Measurements from ENCODE around the gene MALT1.
"Not testable (repeated sequence)": the region's sequence is repeated elsewhere in the genome, so short reads cannot be mapped to it uniquely, and the experiment has no call there.

The MALT1 gene

DNA sequence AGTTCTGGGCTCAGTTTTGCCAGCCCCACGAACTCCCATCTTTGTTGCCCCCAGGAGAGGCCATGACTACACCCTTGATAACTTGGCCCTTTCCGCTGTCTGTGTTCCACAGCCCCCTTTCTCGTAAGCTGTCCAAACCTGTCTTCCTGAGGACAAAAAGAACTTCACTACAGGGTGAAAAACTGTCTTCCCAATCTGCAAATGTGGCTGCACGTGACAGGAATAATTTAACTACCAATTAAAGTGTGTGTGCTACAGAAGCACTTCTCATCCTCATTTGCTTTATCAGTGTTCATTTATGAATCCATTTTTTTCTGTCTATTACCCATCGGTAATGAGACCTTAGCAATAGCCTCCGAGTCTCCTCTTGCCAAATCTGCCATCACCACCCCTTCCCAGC is 33.3 kb upstream of the MALT1 start:
- FAIRE-seq (no peak), DNase-seq (ENCODE audit: insufficient read length, low spot score) (no peak)
- no peak for TF ChIP-seq POLR2AphosphoS5 (IDR thresholded peaks at IDR 0.05; ENCODE audit: low read depth, low read length)
- no peak for TF ChIP-seq TAF1 (IDR thresholded peaks at IDR 0.05; ENCODE audit: low read depth, low read length)
- TF ChIP-seq POLR2A (IDR thresholded peaks at IDR 0.05; ENCODE audit: low read depth, low read length), result no peak
- TF ChIP-seq PAX5 (IDR thresholded peaks at IDR 0.05; ENCODE audit: insufficient read depth, low read length, severe bottlenecking), result no peak
- TF ChIP-seq POU2F2 (IDR thresholded peaks at IDR 0.05; ENCODE audit: low read depth, low read length), result no peak
- no peak for TF ChIP-seq SPI1 (IDR thresholded peaks at IDR 0.05; ENCODE audit: low read depth, low read length)

DNA sequence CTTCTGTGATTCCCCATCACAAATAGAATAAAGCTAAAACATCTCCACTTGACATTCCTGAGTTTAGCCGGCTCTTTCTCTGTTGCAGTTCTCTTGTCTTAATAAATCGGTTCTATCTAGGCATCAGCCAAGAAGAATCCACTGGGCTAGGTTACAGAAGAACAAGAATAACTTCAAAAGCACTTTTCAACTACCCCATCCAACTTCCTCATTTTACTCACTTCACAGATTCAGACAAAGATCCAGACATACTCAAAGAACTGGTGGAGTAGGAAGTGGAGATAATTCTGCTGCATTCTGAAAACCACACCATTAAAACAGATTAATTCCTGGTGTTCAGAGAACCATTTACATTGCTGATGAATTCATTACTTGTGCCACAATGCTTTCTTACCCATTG is 32.8 kb upstream of the MALT1 start:
- TF ChIP-seq TAF1 (IDR thresholded peaks at IDR 0.05; ENCODE audit: low read depth, low read length) (no peak), POU2F2 (IDR thresholded peaks at IDR 0.05; ENCODE audit: low read depth, low read length) (no peak), PAX5 (IDR thresholded peaks at IDR 0.05; ENCODE audit: insufficient read depth, low read length, severe bottlenecking) (no peak), POLR2A (IDR thresholded peaks at IDR 0.05; ENCODE audit: low read depth, low read length) (no peak), SPI1 (IDR thresholded peaks at IDR 0.05; ENCODE audit: low read depth, low read length) (peak; percentile 90), POLR2AphosphoS5 (IDR thresholded peaks at IDR 0.05; ENCODE audit: low read depth, low read length) (no peak)
- FAIRE-seq, result peak; percentile 89
- no peak for DNase-seq (ENCODE audit: insufficient read length, low spot score)

DNA sequence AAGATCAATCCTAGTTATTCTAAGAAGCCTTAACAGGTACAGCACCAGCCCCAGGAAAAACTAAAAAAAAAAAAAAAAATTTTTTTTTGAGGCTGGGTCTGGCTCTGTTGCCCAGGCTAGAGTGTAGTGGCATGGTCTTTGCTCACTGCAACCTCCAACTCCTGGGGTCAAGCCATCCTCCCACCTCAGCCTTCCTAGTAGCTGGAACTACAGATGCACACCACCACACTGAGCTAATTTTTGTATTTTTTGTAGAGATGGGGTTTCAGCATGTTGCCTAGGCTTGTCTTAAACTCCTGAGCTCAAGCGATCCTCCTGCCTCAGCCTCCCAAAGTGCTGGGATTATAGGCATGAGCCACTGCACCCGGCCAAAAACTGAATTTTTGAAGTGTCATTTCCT is 32.0 kb upstream of the MALT1 start:
- FAIRE-seq (peak; percentile 5), DNase-seq (ENCODE audit: insufficient read length, low spot score) (no peak)
- TF ChIP-seq PAX5 (IDR thresholded peaks at IDR 0.05; ENCODE audit: insufficient read depth, low read length, severe bottlenecking) (no peak), POLR2A (IDR thresholded peaks at IDR 0.05; ENCODE audit: low read depth, low read length) (no peak), POU2F2 (IDR thresholded peaks at IDR 0.05; ENCODE audit: low read depth, low read length) (no peak), POLR2AphosphoS5 (IDR thresholded peaks at IDR 0.05; ENCODE audit: low read depth, low read length) (no peak), TAF1 (IDR thresholded peaks at IDR 0.05; ENCODE audit: low read depth, low read length) (no peak)

DNA sequence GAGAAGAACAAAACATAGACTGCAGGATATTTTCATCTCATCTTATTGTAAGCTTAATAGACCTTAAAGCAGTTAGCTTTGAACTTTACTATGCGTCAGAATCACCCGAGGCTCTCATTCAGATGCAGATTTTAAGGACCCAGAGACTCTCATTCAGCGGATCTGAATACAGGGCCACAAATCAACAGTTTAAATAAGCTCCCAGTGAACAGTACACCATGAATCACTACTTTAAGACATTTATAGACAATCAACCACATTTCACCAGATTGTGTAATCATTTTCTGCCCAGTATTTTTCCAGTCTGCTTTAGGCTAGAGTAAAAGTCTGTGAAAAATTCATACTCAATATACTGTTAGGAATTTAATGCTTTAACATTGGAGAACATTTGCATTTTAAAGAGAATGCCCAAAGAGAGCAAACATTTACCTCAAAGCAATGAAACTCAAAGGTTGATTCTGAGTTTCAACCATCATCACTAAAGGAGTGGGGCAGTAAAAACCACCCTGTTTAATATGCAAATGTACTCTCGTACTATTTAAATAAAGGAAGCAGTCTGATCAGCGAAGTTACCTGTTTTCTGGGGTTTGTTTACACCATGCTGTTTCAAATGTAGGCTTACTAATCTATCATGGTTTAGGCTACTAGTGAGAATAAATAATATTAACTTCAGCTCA is 31.4 kb upstream of the MALT1 start:
- no peak for DNase-seq (ENCODE audit: insufficient read length, low spot score)
- peak; percentile 33 for FAIRE-seq
- TF ChIP-seq POU2F2 (IDR thresholded peaks at IDR 0.05; ENCODE audit: low read depth, low read length), result no peak
- no peak for TF ChIP-seq PAX5 (IDR thresholded peaks at IDR 0.05; ENCODE audit: insufficient read depth, low read length, severe bottlenecking)
- TF ChIP-seq POLR2A (IDR thresholded peaks at IDR 0.05; ENCODE audit: low read depth, low read length), result no peak
- no peak for TF ChIP-seq SPI1 (IDR thresholded peaks at IDR 0.05; ENCODE audit: low read depth, low read length)
- no peak for TF ChIP-seq POLR2AphosphoS5 (IDR thresholded peaks at IDR 0.05; ENCODE audit: low read depth, low read length)
- no peak for TF ChIP-seq TAF1 (IDR thresholded peaks at IDR 0.05; ENCODE audit: low read depth, low read length)

DNA sequence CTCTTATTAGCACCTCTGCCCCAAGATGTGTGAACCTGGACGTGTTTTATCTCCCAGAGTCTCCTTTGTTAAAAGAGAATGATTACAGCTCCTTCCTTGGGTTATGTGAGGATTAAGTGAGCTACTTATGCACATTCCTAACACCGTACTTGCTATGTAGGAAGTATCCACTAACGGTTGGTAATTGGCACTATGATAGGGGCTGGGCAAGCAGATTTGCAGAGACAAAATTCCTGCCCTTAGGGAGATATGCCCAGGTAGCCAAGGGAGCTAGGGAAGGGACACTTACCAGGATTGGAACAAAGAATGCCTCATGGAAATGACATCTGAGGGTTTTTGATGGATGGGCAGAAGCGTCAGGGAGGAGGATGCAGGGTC is 30.8 kb upstream of the MALT1 start:
- FAIRE-seq (no peak), DNase-seq (ENCODE audit: insufficient read length, low spot score) (no peak)
- no peak for TF ChIP-seq TAF1 (IDR thresholded peaks at IDR 0.05; ENCODE audit: low read depth, low read length)
- TF ChIP-seq POU2F2 (IDR thresholded peaks at IDR 0.05; ENCODE audit: low read depth, low read length), result no peak
- TF ChIP-seq PAX5 (IDR thresholded peaks at IDR 0.05; ENCODE audit: insufficient read depth, low read length, severe bottlenecking), result no peak
- no peak for TF ChIP-seq POLR2A (IDR thresholded peaks at IDR 0.05; ENCODE audit: low read depth, low read length)
- TF ChIP-seq POLR2AphosphoS5 (IDR thresholded peaks at IDR 0.05; ENCODE audit: low read depth, low read length), result no peak
- TF ChIP-seq SPI1 (IDR thresholded peaks at IDR 0.05; ENCODE audit: low read depth, low read length), result no peak

DNA sequence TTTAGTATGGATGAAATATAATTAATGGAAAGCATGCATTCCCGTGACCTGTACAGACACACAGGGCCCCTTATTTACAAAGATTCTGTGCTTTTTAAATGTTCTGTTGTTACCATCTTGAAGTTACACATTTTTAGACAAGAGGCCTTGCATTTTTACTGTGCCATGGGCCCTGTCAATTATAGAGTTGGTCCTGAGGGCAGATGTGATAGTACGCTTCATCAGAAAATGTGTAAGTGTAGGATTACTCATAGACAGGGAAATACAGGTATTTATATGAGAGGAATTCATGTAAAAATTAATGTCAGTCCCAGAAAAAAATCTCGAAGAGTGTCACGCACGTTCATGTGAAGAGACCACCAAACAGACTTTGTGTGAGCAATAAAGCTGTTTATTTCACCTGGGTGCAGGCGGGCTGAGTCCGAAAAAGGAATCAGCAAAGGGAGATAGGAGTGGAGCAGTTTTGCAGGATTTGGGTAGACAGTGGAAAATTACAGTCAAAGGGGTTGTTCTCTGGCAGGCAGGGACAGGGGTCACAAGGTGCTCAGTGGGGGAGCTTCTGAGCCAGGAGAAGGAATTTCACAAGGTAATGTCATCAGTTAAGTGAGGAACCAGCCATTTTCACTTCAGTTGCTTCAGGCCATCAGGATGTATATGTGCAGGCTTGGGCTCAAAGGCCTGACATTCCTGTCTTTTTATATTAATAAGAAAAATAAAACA is 30.2 kb upstream of the MALT1 start:
- no peak for TF ChIP-seq POLR2A (IDR thresholded peaks at IDR 0.05; ENCODE audit: low read depth, low read length)
- no peak for TF ChIP-seq TAF1 (IDR thresholded peaks at IDR 0.05; ENCODE audit: low read depth, low read length)
- TF ChIP-seq POU2F2 (IDR thresholded peaks at IDR 0.05; ENCODE audit: low read depth, low read length), result no peak
- no peak for TF ChIP-seq POLR2AphosphoS5 (IDR thresholded peaks at IDR 0.05; ENCODE audit: low read depth, low read length)
- no peak for TF ChIP-seq PAX5 (IDR thresholded peaks at IDR 0.05; ENCODE audit: insufficient read depth, low read length, severe bottlenecking)
- no peak for TF ChIP-seq SPI1 (IDR thresholded peaks at IDR 0.05; ENCODE audit: low read depth, low read length)
- FAIRE-seq (no peak), DNase-seq (ENCODE audit: insufficient read length, low spot score) (no peak)

DNA sequence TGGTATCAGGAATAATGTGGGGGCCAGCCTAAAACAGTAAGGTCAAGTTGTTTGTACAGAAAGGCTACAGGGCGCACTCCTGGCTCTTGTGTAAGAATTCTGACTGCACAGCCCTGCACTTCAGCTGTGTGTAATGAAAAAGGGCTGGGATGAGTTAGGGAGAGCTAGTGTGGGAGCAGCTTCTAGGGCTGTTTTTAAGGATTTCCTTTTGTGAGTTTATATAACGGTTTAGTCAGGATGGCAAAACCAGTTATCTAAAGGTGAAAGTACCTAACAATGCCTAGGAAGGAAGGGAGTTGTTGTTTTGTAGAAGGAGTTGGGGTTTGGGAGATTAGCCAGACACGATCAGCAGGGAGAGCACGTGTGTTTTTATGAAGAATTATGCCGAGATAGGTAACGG is 27.7 kb upstream of the MALT1 start:
- not testable (repeated sequence) for DNase-seq (ENCODE audit: insufficient read length, low spot score); FAIRE-seq

DNA sequence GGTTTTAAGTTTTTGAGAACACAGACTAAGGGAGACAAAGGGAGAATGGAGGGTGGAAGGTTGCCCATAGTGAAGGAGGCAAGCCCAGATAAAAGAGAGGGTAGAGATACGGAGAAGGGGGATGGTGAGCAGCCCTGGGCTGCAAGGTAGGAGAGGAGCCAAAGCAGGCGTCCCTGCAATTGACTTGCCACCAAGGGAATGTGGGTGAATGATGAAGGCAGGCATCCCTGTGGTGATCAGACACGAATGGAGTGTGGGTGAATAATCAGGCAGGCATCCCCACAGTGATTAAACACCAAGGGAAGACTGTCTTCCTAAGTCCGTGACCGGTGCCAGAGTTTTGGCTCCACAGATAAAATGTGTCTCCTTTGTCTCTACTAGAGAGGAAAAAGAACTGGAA is 25.9 kb upstream of the MALT1 start:
- FAIRE-seq (no peak), DNase-seq (ENCODE audit: insufficient read length, low spot score) (no peak)
- TF ChIP-seq POU2F2 (IDR thresholded peaks at IDR 0.05; ENCODE audit: low read depth, low read length) (no peak), TAF1 (IDR thresholded peaks at IDR 0.05; ENCODE audit: low read depth, low read length) (no peak), PAX5 (IDR thresholded peaks at IDR 0.05; ENCODE audit: insufficient read depth, low read length, severe bottlenecking) (no peak), POLR2AphosphoS5 (IDR thresholded peaks at IDR 0.05; ENCODE audit: low read depth, low read length) (no peak), POLR2A (IDR thresholded peaks at IDR 0.05; ENCODE audit: low read depth, low read length) (no peak), SPI1 (IDR thresholded peaks at IDR 0.05; ENCODE audit: low read depth, low read length) (no peak)

DNA sequence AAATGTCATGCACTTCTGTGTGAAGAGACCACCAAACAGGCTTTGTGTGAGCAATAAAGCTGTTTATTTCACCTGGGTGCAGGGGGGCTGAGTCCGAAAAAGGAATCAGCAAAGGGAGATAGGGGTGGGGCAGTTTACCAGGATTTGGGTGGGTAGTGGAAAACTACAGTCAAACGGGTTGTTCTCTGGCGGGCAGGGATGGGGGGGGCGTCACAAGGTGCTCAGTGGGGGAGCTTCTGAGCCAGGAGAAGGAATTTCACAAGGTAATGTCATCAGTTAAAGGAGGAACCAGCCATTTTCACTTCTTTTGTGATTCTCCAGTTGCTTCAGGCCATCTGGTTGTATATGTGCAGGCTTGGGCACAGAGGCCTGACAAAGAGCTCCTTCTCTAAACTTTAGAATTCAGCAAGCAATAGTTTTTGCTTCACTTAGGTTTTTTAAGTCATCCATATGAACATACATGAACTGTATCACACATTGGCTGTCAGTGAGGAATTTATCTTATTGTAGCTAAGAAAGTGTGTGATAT is 24.9 kb upstream of the MALT1 start:
- FAIRE-seq, result no peak
- DNase-seq (ENCODE audit: insufficient read length, low spot score), result no peak
- TF ChIP-seq POU2F2 (IDR thresholded peaks at IDR 0.05; ENCODE audit: low read depth, low read length) (no peak), SPI1 (IDR thresholded peaks at IDR 0.05; ENCODE audit: low read depth, low read length) (no peak), POLR2A (IDR thresholded peaks at IDR 0.05; ENCODE audit: low read depth, low read length) (no peak), POLR2AphosphoS5 (IDR thresholded peaks at IDR 0.05; ENCODE audit: low read depth, low read length) (no peak), PAX5 (IDR thresholded peaks at IDR 0.05; ENCODE audit: insufficient read depth, low read length, severe bottlenecking) (no peak), TAF1 (IDR thresholded peaks at IDR 0.05; ENCODE audit: low read depth, low read length) (no peak)
